T47D (cell line): ENCODE results near the gene EREG.

Experiments
- DNase-seq, 2 experiments: peaks; one replicate each; pipeline versions ENCODE4 v3.0.0 to v3.0.0-alpha.2; 2011 to 2012; ENCODE audit warnings: low read depth in 1 of 2, low spot score in 1 of 2
- JUND ChIP-seq: IDR thresholded peaks from 2 replicates; pipeline ENCODE4 v1.6.1; 2012; ENCODE audit warnings: low read depth
- in situ Hi-C: cut with HindIII; loops from 2 replicates; pipeline ENCODE4 v1.10.0; 2016; ENCODE audit warnings: low sequenced_read_pairs, low pct_unique_long_range_greater_than_20kb

Gene EREG, protein sequence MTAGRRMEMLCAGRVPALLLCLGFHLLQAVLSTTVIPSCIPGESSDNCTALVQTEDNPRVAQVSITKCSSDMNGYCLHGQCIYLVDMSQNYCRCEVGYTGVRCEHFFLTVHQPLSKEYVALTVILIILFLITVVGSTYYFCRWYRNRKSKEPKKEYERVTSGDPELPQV

DNA sequence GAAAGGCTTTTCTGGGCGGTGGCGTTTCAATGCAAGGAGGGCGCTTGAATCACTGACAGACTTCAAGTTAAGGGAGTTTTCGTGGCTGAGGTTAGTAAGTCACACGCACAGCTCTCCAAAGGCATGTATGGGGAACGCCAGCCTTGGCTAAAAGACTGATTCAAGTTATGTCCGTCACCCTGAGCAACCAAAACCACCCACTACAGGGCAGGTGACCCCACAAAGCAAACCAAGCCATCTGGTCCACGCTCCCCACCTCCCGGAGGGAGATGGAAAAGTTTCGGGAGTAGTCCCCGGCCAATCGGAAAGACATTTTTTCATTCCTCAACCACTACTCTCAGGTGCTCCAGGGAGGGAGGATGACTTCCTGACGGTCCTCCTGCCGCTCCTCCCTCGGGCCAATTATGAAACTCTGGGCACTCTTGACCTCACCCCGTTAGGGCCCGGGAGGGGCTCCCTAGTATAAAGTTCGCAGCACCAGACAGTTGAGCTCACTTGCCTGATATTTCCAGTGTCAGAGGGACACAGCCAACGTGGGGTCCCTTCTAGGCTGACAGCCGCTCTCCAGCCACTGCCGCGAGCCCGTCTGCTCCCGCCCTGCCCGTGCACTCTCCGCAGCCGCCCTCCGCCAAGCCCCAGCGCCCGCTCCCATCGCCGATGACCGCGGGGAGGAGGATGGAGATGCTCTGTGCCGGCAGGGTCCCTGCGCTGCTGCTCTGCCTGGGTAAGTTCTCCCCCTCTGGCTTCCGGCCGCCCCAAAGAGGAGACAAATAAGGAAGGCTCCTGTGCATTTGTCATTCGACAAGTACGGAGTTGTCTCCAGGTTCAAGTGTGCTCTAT, at the start of gene EREG:
EREG (plus strand) TSS at position 494 of the 840 bp plus-strand sequence; CDS start at position 658, 164 bp downstream.
- DNase-seq: no peak
- in situ Hi-C loops: no loop called here
- TF ChIP-seq JUND: no peak

DNA sequence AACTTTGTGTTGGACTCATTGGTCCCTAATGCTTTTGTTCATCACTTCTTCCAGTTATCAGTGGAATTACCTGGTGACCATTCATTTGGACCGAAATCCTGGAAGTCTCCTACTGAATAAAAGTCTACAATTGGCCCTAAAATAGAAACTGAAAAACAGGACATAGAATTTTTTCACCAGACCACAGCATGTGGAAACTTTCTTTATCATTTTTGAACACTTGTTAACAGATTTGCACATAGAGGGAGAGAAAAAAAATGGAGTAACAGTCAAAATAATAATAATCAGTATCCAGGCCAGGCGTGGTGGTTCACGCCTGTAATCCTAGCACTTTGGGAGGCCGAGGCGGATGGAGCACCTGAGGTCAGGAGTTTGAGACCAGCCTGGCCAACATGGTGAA, 49.6 kb upstream of the EREG start:
- in situ Hi-C loops: no loop called here
- DNase-seq: no peak
- no peak for TF ChIP-seq JUND

DNA sequence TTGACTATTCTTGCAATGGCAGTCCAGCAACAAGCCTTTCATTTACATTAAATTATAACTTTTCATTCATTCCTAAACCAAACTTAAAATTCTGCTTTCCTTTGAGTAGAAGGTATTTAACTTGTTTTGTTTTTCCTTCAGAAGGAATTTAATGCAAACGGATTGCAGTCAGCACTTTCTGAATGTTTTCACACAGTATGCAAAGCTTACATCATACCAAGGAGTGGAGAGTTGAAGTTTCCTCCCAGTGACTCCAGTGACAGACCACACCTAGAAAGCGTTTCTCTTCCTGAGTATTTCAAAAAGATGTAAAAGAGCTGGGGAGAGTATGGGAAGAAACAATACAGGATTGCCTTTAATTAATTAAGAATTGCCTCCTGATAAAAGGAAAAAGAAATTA, 48.5 kb upstream of the EREG start:
- TF ChIP-seq JUND: no peak
- in situ Hi-C loops: no loop called here
- DNase-seq: no peak

- in situ Hi-C loops: no loop called here
- DNase-seq: no peak
- no peak for TF ChIP-seq JUND
These were observed 47.2 kb upstream of the EREG start for GRCh38 chr4:74317616-74318246.

- in situ Hi-C loops: no loop called here
- DNase-seq: no peak
- TF ChIP-seq JUND: no peak
These were observed 46.7 kb upstream of the EREG start for GRCh38 chr4:74318276-74318675.

DNA sequence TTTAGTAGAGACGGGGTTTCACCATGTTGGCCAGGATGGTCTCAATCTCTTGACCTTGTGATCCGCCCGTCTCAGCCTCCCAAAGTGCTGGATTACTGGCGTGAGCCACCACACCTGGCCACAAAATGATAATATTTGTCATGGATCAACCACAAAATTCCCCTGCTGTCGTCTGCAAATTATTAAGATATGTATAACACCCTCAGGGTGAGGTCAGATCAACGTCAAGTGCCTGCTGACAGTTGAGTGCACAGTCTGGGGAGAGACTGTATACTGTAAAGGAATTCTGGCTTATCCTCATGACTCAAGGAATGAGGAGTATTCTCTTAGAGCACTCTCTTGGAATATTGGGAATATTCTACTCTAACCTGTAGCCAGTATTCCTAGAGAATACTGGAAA, 45.5 kb upstream of the EREG start:
- no peak for DNase-seq
- TF ChIP-seq JUND: no peak
- in situ Hi-C loops: no loop called here

DNA sequence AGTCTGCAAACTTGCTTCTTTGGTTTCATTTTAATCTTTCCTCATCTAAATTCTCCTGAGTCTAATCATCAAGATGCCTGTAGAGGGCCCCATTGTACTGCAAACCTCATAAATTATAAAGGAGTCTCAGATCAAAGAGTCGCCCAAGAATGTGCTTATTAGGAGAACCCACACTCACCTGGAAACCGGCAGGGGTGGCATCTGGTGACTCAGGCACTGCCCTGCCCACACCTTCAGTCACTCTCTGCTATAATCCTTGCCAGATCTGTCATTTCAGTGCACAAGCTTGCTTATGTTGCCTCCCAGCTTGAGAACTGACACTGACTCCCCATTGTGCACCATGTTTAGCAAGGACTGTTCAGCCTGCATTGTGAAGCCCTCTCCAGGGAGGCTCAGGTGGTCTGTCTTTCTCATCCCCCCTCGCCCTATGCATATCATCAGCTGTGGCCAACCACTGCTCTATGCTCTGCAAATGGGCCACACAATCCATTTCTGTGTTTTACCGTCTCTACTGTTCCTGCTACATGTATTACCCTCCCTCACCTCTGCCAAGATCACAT, 44.3 kb upstream of the EREG start:
- peak in 1 of 2 experiments; percentile 82 for DNase-seq
- TF ChIP-seq JUND: no peak
- in situ Hi-C loops: no loop called here

- no peak for DNase-seq
- TF ChIP-seq JUND: no peak
- in situ Hi-C loops: no loop called here
These were observed 42.6 kb upstream of the EREG start for GRCh38 chr4:74322301-74322700.

DNA sequence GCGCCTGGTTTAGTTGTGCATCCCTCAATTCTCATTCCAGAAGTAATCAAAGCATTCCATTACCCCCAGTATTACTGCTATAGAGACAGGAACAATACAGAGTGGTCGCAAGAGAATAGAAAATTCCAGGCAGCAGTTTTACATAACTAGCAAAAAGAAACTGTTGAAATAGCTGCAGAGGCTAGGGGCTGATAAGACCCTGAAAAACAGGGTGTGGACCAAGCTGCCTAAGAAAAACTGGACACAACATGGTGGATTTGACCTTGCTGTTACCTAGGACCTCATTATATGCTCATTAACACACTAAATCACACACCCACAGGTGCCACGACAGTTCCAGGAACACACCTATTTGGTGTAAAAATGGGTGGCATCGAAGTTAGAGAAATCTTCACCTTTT, 41.3 kb upstream of the EREG start:
- in situ Hi-C loops: no loop called here
- TF ChIP-seq JUND: no peak
- DNase-seq: no peak

- in situ Hi-C loops: no loop called here
- TF ChIP-seq JUND: no peak
- DNase-seq: no peak
These were observed 40.7 kb upstream of the EREG start for GRCh38 chr4:74324262-74324661.

DNA sequence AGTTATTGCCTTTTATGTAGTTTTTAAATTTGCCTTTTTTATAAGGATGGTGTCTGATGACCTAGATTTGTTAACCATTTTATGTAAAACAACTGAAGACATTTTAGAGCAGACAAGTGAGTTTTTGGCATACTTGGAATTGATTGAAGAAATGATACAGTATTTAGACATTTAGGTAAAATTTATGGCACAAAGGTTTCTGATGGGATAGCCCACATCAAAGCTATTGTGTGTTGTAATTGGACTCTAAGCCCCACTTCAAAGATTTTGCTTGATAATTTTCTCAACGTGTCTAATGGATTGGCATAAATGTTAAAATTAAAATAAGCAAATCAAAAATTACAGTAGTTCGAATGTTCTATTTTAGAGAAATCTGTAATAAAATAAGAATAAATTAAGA, 39.1 kb upstream of the EREG start:
- in situ Hi-C loops: no loop called here
- no peak for TF ChIP-seq JUND
- no peak for DNase-seq

DNA sequence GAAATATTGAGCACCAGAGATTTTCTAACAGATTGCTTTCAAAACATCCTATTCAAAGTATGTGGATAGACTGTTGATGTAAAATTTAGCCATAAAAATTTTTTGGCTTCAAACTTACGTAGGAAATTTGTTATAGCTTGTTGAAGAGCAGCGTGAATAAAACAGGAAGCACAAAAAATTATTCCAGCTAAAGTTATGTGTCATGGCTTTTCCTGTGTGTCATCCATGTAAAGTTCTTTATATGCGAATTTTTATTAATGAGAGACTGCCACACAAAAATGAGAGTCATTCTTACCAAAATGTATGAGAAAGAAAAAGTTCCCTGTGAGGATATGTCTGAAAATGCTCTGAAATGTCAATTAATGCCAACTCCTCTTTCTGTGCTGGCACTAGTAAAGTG, 37.2 kb upstream of the EREG start:
- in situ Hi-C loops: no loop called here

DNA sequence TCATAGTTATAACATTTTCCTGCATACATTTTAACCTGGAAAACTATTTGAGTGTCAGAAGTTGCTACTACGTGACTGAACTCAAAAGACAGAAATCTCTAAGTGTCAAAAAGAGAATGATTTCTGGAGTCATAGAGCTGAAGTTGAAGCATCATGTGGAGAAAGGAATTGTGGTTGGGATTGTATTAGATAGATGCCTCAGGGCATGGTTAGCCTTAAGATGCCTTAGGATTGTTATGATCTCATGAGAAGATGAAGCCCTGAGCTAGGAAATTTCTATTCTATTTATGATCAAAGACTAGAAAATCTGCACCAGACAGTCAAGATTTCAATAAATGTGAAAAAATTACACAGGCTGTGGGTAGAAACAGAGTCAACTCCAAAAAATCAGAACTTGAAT, 36.4 kb upstream of the EREG start:
- in situ Hi-C loops: no loop called here
- DNase-seq: no peak
- no peak for TF ChIP-seq JUND

More for the DNA sequence above, 37.2 kb upstream of the EREG start:
- no peak for TF ChIP-seq JUND
- no peak for DNase-seq
